ENCODE results near the gene GRK5.

The GRK5 gene

GRCh38 chr10:119209736-119210355 lies 2.5 kb downstream of the GRK5 start:
- no peak overlapping the region for H2AFZ ChIP-seq (ENCODE audit: low read length)
- peak overlapping the region; percentile 15; the same call in 1 of the 2 replicates for H3K4me2 ChIP-seq (ENCODE audit: low read depth, low read length)
- H3K36me3 ChIP-seq (replicated peaks; ENCODE audit: insufficient read depth, low read length), result no peaks in the 10 kb centered on the region
- peaks cover 26% of the 10 kb centered on the region for H3F3A ChIP-seq (ENCODE audit: insufficient read depth, low read length)
- no peaks in the 10 kb centered on the region for H3K27me3 ChIP-seq (replicated peaks; ENCODE audit: insufficient read depth, low read length)
- TF ChIP-seq EZH2phosphoT487 (IDR thresholded peaks at IDR 0.05; ENCODE audit: low read length), result no peak
- TF ChIP-seq CTCF (IDR thresholded peaks at IDR 0.05; ENCODE audit: low read length), result no peak
- no peaks in the 10 kb centered on the region for H3K9me3 ChIP-seq (replicated peaks; ENCODE audit: insufficient read depth, low read length)
- no peaks in the 10 kb centered on the region for H4K20me1 ChIP-seq (ENCODE audit: insufficient read depth, low read length)
- 0 out of 2 replicates have a peak, but pooled peaks cover 6% of the 10 kb centered on the region for H3K79me2 ChIP-seq (ENCODE audit: low read length)
- DNase-seq, result no peak
- no peak overlapping the region for H3K27ac ChIP-seq (ENCODE audit: low read length)
- no peak overlapping the region for H3K4me3 ChIP-seq (ENCODE audit: low read length)
- peaks cover 41% of the 10 kb centered on the region for H3K4me1 ChIP-seq (ENCODE audit: low read length)
- no peak overlapping the region for H3K9ac ChIP-seq (ENCODE audit: low read length)
- H3K9me2 ChIP-seq (replicated peaks; ENCODE audit: insufficient read depth, low read length), result no peaks in the 10 kb centered on the region

- Histone ChIP-seq H3F3A (ENCODE audit: insufficient read depth, low read length) (peaks cover 26% of the 10 kb centered on the region), H3K27me3 (replicated peaks; ENCODE audit: insufficient read depth, low read length) (no peaks in the 10 kb centered on the region), H3K4me1 (ENCODE audit: low read length) (peaks cover 41% of the 10 kb centered on the region), H3K4me3 (ENCODE audit: low read length) (no peak overlapping the region), H4K20me1 (ENCODE audit: insufficient read depth, low read length) (no peaks in the 10 kb centered on the region), H2AFZ (ENCODE audit: low read length) (no peak overlapping the region), H3K27ac (ENCODE audit: low read length) (no peak overlapping the region), H3K9me3 (replicated peaks; ENCODE audit: insufficient read depth, low read length) (no peaks in the 10 kb centered on the region), H3K36me3 (replicated peaks; ENCODE audit: insufficient read depth, low read length) (no peaks in the 10 kb centered on the region), H3K9ac (ENCODE audit: low read length) (no peak overlapping the region), H3K9me2 (replicated peaks; ENCODE audit: insufficient read depth, low read length) (no peaks in the 10 kb centered on the region), H3K79me2 (ENCODE audit: low read length) (0 out of 2 replicates have a peak, but pooled peaks cover 6% of the 10 kb centered on the region), H3K4me2 (ENCODE audit: low read depth, low read length) (no peak overlapping the region)
- DNase-seq, result no peak
- TF ChIP-seq CTCF (IDR thresholded peaks at IDR 0.05; ENCODE audit: low read length) (no peak), EZH2phosphoT487 (IDR thresholded peaks at IDR 0.05; ENCODE audit: low read length) (no peak), EZH2 (optimal IDR thresholded peaks at IDR 0.05; ENCODE audit: low read depth, low read length) (no peak)
Observed at GRCh38 chr10:119210633-119211032, 3.3 kb downstream of the GRK5 start.

GRCh38 chr10:119211176-119211575 lies 3.8 kb downstream of the GRK5 start:
- TF ChIP-seq CTCF (IDR thresholded peaks at IDR 0.05; ENCODE audit: low read length) (no peak), EZH2phosphoT487 (IDR thresholded peaks at IDR 0.05; ENCODE audit: low read length) (no peak), EZH2 (optimal IDR thresholded peaks at IDR 0.05; ENCODE audit: low read depth, low read length) (no peak)
- Histone ChIP-seq H3K79me2 (ENCODE audit: low read length) (0 out of 2 replicates have a peak, but pooled peaks cover 6% of the 10 kb centered on the region), H3K27me3 (replicated peaks; ENCODE audit: insufficient read depth, low read length) (no peaks in the 10 kb centered on the region), H3K4me2 (ENCODE audit: low read depth, low read length) (peak overlapping the region; percentile 60), H4K20me1 (ENCODE audit: insufficient read depth, low read length) (no peaks in the 10 kb centered on the region), H3K36me3 (replicated peaks; ENCODE audit: insufficient read depth, low read length) (no peaks in the 10 kb centered on the region), H2AFZ (ENCODE audit: low read length) (peak overlapping the region; percentile 56), H3K9ac (ENCODE audit: low read length) (0 out of 2 replicates have a peak overlapping the region, but pooled peaks have one; percentile 4), H3K4me1 (ENCODE audit: low read length) (peaks cover 37% of the 10 kb centered on the region), H3K9me2 (replicated peaks; ENCODE audit: insufficient read depth, low read length) (no peaks in the 10 kb centered on the region), H3K27ac (ENCODE audit: low read length) (no peak overlapping the region; the same call in 1 of the 2 replicates), H3K9me3 (replicated peaks; ENCODE audit: insufficient read depth, low read length) (no peaks in the 10 kb centered on the region), H3F3A (ENCODE audit: insufficient read depth, low read length) (peaks cover 22% of the 10 kb centered on the region), H3K4me3 (ENCODE audit: low read length) (peak overlapping the region; percentile 24; the same call in 1 of the 2 replicates)
- DNase-seq, result no peak

Data from MM.1S (cell line).